GM23248 (cell line): Measurements from ENCODE around the gene AGTRAP. TPM values are rescaled to one million over a fixed set of nuclear protein-coding genes. Genes with fewer than 3 reads are reported as not detected.

Experiments
- DNase-seq: peaks from one replicate; pipeline ENCODE4 v3.0.0-alpha.2; 2015
- H2AFZ ChIP-seq: fragments of 200-600 bp; sonication (generic); 2 replicates; pipeline ENCODE4 v1.6.1; 2016; ENCODE audit warnings: antibody characterized with exemption
- H3F3A ChIP-seq: fragments of 200-600 bp; sonication (generic); 2 replicates; pipeline ENCODE4 v1.6.1; 2016; ENCODE audit warnings: mild to moderate bottlenecking, antibody characterized with exemption, mixed run types; ENCODE audit not compliant: insufficient read depth
- H3K27ac ChIP-seq: fragments of 200-600 bp; sonication (generic); 2 replicates; pipeline ENCODE4 v1.5.1; 2016; ENCODE audit warnings: mild to moderate bottlenecking
- H3K27me3 ChIP-seq: fragments of 200-600 bp; sonication (generic); replicated peaks from 2 replicates; pipeline ENCODE4 v1.6.1; 2016; ENCODE audit warnings: mild to moderate bottlenecking; ENCODE audit not compliant: insufficient read depth
- H3K36me3 ChIP-seq: fragments of 200-600 bp; sonication (generic); 2 replicates; pipeline ENCODE4 v1.6.1; 2016; ENCODE audit warnings: low read depth, mild to moderate bottlenecking
- H3K4me1 ChIP-seq: fragments of 200-600 bp; sonication (generic); 2 replicates; pipeline ENCODE4 v1.6.1; 2016; ENCODE audit warnings: mild to moderate bottlenecking; ENCODE audit not compliant: insufficient read depth
- H3K4me2 ChIP-seq: fragments of 200-600 bp; sonication (generic); one replicate; pipeline ENCODE4 v1.6.1; 2016; ENCODE audit warnings: mild to moderate bottlenecking; ENCODE audit not compliant: unreplicated experiment
- H3K4me3 ChIP-seq: fragments of 200-600 bp; sonication (generic); 2 replicates; pipeline ENCODE4 v1.5.1; 2016; ENCODE audit warnings: mild to moderate bottlenecking
- H3K79me2 ChIP-seq: fragments of 200-600 bp; sonication (generic); 2 replicates; pipeline ENCODE4 v1.6.1; 2016; ENCODE audit warnings: mild to moderate bottlenecking; ENCODE audit not compliant: insufficient read depth
- H3K9ac ChIP-seq: fragments of 200-600 bp; sonication (generic); 2 replicates; pipeline ENCODE4 v1.6.1; 2016; ENCODE audit warnings: mild to moderate bottlenecking
- H3K9me2 ChIP-seq: fragments of 200-600 bp; sonication (generic); 2 replicates; pipeline ENCODE4 v1.6.1; 2016; ENCODE audit warnings: mixed run types, mild to moderate bottlenecking, moderate library complexity; ENCODE audit not compliant: insufficient read depth
- H3K9me3 ChIP-seq: fragments of 200-600 bp; sonication (generic); one replicate; pipeline ENCODE4 v1.6.1; 2017; ENCODE audit warnings: low read depth
- H4K20me1 ChIP-seq: fragments of 200-600 bp; sonication (generic); 2 replicates; pipeline ENCODE4 v1.6.0; 2016; ENCODE audit not compliant: insufficient read depth
- EZH2 ChIP-seq: fragments of 200-600 bp; sonication (generic); IDR thresholded peaks from 2 replicates; pipeline ENCODE4 v1.6.1; 2018; ENCODE audit warnings: antibody characterized with exemption, mild to moderate bottlenecking; ENCODE audit not compliant: insufficient read depth, poor library complexity, severe bottlenecking
- EZH2phosphoT487 ChIP-seq: fragments of 200-600 bp; sonication (generic); IDR thresholded peaks from 2 replicates; pipeline ENCODE4 v1.6.1; 2018; ENCODE audit warnings: antibody characterized with exemption, moderate library complexity, mild to moderate bottlenecking, low read depth; ENCODE audit not compliant: insufficient read depth
- WGBS, 2 experiments: methylation state at CpG; one replicate each; pipeline ENCODE4 v1.1.6; 2015 to 2017; ENCODE audit warnings: low lambda C conversion rate in 2 of 2, low coverage in 1 of 2; ENCODE audit errors: missing lambda C conversion rate in 2 of 2; 5-methylcytosine and 5-hydroxymethylcytosine counted together
- in situ Hi-C: fragments of 300-500 bp; cut with MboI; formaldehyde crosslinking; loops from 2 replicates; pipeline ENCODE4 v1.15.0; 2020
- polyA plus RNA-seq: library from polyadenylated mRNA; unstranded; fragments of >200 nt; fragmentation: Nextera tagmentation; extraction: Ambion mirVana; gene quantifications from 2 replicates; pipeline ENCODE4 v1.2.1, GENCODE V29; 2016
- total RNA-seq: library from RNA; depleted of rRNA; stranded (reverse); fragments of >200 nt; shearing (Covaris generic); gene quantifications from 2 replicates; pipeline ENCODE4 v1.2.3, GENCODE V29; 2014

The AGTRAP gene
- total and polyA plus RNA-seq, 2 experiments from 2014 or later: 113 to 121 TPM

GRCh38 chr1:11789126-11790067, 53.5 kb downstream of the AGTRAP start:
- WGBS, 2 experiments: 76 to 80% methylated on average over 11 to 13 of the region's 13 CpGs
- no peak overlapping the region for H3K4me2 ChIP-seq
- DNase-seq: no peak
- H4K20me1 ChIP-seq: no peaks in the 10 kb centered on the region
- H3K9me2 ChIP-seq: no peaks in the 10 kb centered on the region
- in situ Hi-C loops: no loop called here
- no peaks in the 10 kb centered on the region for H3F3A ChIP-seq
- TF ChIP-seq EZH2phosphoT487: no peak
- TF ChIP-seq EZH2: no peak
- no peaks in the 10 kb centered on the region for H3K27me3 ChIP-seq
- no peak overlapping the region for H3K9ac ChIP-seq
- H3K27ac ChIP-seq: no peak overlapping the region
- H2AFZ ChIP-seq: no peak overlapping the region
- peaks cover 4% of the 10 kb centered on the region; the same call in 1 of the 2 replicates for H3K36me3 ChIP-seq
- no peak overlapping the region for H3K4me3 ChIP-seq
- H3K4me1 ChIP-seq: peaks cover 28% of the 10 kb centered on the region
- no peaks in the 10 kb centered on the region for H3K9me3 ChIP-seq
- H3K79me2 ChIP-seq: no peaks in the 10 kb centered on the region

DNA sequence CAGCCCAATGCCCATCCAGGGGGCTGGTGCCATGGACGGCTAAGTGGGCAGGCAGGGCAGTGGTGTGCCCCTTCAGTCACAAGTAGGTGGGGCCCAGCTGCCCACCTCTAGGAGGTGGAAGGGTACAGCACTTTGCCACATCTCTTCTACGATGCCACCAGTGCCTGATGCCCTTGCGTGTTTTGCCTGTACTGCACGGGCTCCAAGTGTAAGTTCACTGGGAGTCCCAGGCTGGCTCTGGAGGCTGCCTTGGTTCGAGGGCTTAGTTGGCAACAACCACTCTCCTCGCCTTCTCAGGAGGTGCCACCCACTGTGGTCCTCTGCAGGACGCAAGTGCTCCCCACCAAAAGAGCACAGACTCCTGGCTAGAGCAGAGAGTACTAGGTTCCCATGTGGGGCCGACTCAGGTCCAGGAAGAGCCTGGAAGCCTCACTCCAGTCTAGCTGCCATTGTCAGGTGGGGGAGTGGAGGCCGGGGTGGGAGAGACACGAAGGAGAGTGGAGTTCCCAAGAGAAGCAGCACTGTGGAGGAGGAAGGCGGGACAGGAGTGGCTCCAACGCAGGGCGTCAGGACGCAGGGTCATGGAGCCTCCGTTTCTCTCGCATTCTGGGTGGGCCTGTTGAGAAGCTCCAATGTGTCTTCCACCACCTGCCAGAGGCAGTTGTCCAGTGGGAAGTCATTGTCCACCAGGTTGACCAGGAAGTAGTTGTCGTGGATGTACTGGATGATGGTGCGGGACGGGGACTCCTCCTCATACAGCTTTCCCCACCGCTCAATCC, 54.4 kb downstream of the AGTRAP start:
- WGBS, 2 experiments: 59 to 61% methylated on average over 20 of the region's 20 CpGs
- Histone ChIP-seq H3K79me2 (no peaks in the 10 kb centered on the region), H3K36me3 (peaks cover 5% of the 10 kb centered on the region; the same call in 1 of the 2 replicates), H3K4me2 (peak overlapping the region; percentile 66), H3K9ac (peak overlapping the region; percentile 69), H3K4me3 (peak overlapping the region; percentile 31; the same call in 1 of the 2 replicates), H3K27me3 (no peaks in the 10 kb centered on the region), H3K27ac (peak overlapping the region; percentile 71), H4K20me1 (no peaks in the 10 kb centered on the region), H2AFZ (peak overlapping the region; percentile 62), H3K9me3 (no peaks in the 10 kb centered on the region), H3K9me2 (no peaks in the 10 kb centered on the region), H3F3A (no peaks in the 10 kb centered on the region), H3K4me1 (peaks cover 28% of the 10 kb centered on the region)
- no peak for TF ChIP-seq EZH2phosphoT487
- TF ChIP-seq EZH2: no peak
- in situ Hi-C loops: no loop called here
- DNase-seq: no peak

DNA sequence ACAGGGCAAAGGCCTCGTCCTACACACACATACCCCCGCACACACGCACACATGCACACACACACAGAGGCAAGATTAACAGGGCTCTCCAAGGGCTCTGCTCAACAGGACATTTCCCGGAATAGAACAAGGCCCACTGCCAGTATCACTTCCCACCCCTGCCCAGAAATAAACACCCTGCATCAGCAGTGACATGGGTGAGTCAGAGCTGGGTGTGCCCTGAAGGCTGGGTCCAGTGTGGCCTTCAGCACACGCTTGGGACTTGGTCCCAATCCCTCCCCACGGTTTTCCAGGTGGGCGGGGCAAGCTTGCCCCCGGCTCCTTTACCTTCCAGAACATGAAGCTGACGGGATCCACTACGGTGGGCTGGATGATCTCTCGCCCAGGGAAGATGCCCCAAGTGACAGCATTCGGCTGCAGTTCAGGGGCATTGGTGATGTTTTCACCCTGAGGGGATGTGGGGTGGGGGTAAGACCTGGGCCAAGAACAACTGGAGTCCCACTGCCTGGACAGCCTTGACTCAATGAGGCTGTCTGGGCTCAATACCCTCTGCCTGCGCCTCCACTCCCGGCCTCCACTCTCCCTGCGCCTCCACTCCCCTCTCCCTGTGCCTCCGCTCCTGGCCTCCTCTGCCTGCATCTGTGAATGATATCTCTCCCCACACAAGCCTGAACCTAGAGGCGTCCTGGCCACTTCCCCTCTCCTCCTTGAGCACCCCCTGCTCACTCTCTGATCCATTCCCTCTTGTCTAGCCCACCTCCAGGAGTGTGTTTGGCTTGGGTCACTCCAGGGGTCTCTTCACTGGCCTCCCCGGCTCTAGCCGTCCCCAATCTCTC, 55.2 kb downstream of the AGTRAP start:
- H3K27me3 ChIP-seq: no peaks in the 10 kb centered on the region
- H3K27ac ChIP-seq: peak overlapping the region; percentile 71
- H3F3A ChIP-seq: no peaks in the 10 kb centered on the region
- H3K9ac ChIP-seq: peak overlapping the region; percentile 69
- H3K4me2 ChIP-seq: peak overlapping the region; percentile 66
- H3K4me3 ChIP-seq: peak overlapping the region; percentile 31; the same call in 1 of the 2 replicates
- DNase-seq: peak; percentile 94
- H3K4me1 ChIP-seq: peaks cover 28% of the 10 kb centered on the region
- in situ Hi-C loops: no loop called here
- H3K36me3 ChIP-seq: peaks cover 5% of the 10 kb centered on the region; the same call in 1 of the 2 replicates
- TF ChIP-seq EZH2phosphoT487 (no peak), EZH2 (no peak)
- WGBS, 2 experiments: 35 to 38% methylated on average over 19 of the region's 19 CpGs
- H4K20me1 ChIP-seq: no peaks in the 10 kb centered on the region
- H3K9me3 ChIP-seq: no peaks in the 10 kb centered on the region
- no peaks in the 10 kb centered on the region for H3K9me2 ChIP-seq
- no peaks in the 10 kb centered on the region for H3K79me2 ChIP-seq
- H2AFZ ChIP-seq: peak overlapping the region; percentile 62

DNA sequence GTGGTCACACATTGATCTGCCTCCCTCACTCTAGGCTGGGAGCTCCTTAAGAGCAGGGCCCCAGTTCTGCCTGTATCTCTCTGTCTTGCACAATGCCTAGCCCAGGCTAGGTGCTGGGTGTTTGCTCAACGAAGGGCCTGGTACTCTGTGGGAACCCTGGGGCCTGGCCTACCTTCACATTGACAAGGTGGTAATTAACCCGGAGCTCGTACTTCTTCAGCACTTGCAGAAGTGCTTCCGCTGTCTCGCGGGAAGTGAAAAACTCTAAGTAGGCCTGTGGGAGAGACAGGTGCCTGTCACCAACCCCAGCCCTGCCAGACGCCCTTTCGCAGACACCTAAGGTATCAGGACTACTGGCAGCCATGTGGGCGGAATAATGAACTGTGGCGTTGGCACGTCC, 56.2 kb downstream of the AGTRAP start:
- Histone ChIP-seq H3K36me3 (peaks cover 5% of the 10 kb centered on the region; the same call in 1 of the 2 replicates), H3K4me1 (peaks cover 24% of the 10 kb centered on the region), H4K20me1 (no peaks in the 10 kb centered on the region), H3K9me3 (no peaks in the 10 kb centered on the region), H3K9ac (no peak overlapping the region), H3K4me2 (no peak overlapping the region), H3F3A (no peaks in the 10 kb centered on the region), H3K4me3 (no peak overlapping the region), H3K27ac (no peak overlapping the region), H3K27me3 (no peaks in the 10 kb centered on the region), H3K79me2 (no peaks in the 10 kb centered on the region), H3K9me2 (no peaks in the 10 kb centered on the region), H2AFZ (no peak overlapping the region)
- 84 to 89% methylated on average over 11 of the region's 11 CpGs for WGBS, 2 experiments
- in situ Hi-C loops: no loop called here
- DNase-seq: no peak
- no peak for TF ChIP-seq EZH2
- no peak for TF ChIP-seq EZH2phosphoT487
